SK-N-SH treated with all-trans-retinoic acid at 6 μM for 48 hours (cell line): Measurements from ENCODE around the gene NUDT15.

Source experiments
- BACH2 ChIP-seq: fragments of 250-450 bp; sonication (Bioruptor Pico); IDR thresholded peaks from 2 replicates; pipeline ENCODE4 v1.9.0; 2021; ENCODE audit warnings: mild to moderate bottlenecking, borderline replicate concordance
- OSR1 ChIP-seq: fragments of 250-450 bp; sonication (Bioruptor Pico); IDR thresholded peaks from 2 replicates; pipeline ENCODE4 v1.8.0; 2022; ENCODE audit warnings: moderate library complexity, mild to moderate bottlenecking, inconsistent platforms
- PATZ1 ChIP-seq: fragments of 250-450 bp; sonication (Bioruptor Pico); IDR thresholded peaks from 2 replicates; pipeline ENCODE4 v1.8.0; 2020; ENCODE audit warnings: mild to moderate bottlenecking, moderate library complexity, borderline replicate concordance
- PPARA ChIP-seq: fragments of 250-450 bp; sonication (Bioruptor Pico); IDR thresholded peaks from 2 replicates; pipeline ENCODE4 v1.5.0; 2020; ENCODE audit warnings: mild to moderate bottlenecking, borderline replicate concordance
- RARB ChIP-seq: fragments of 250-450 bp; sonication (Bioruptor Pico); IDR thresholded peaks from 2 replicates; pipeline ENCODE4 v1.8.0; 2021; ENCODE audit warnings: mild to moderate bottlenecking, moderate library complexity
- TCF4 ChIP-seq: fragments of 250-450 bp; sonication (Bioruptor Pico); IDR thresholded peaks from 2 replicates; pipeline ENCODE4 v1.8.0; 2021; ENCODE audit warnings: mild to moderate bottlenecking, moderate library complexity, borderline replicate concordance
- ZFP3 ChIP-seq: fragments of 250-450 bp; sonication (Bioruptor Pico); IDR thresholded peaks from 2 replicates; pipeline ENCODE4 v1.5.0; 2020; ENCODE audit warnings: mild to moderate bottlenecking, moderate library complexity
- ZNF70 ChIP-seq: fragments of 450-650 bp; formaldehyde crosslinking; IDR thresholded peaks from 2 replicates; pipeline ENCODE4 v1.5.0; 2020; ENCODE audit warnings: mild to moderate bottlenecking, moderate library complexity
- TF ChIP-seq, protein P1 (sequence below): fragments of 250-450 bp; sonication (Bioruptor Pico); IDR thresholded peaks from 2 replicates; pipeline ENCODE4 v1.5.0; 2020; ENCODE audit warnings: mild to moderate bottlenecking, moderate library complexity

DNA sequence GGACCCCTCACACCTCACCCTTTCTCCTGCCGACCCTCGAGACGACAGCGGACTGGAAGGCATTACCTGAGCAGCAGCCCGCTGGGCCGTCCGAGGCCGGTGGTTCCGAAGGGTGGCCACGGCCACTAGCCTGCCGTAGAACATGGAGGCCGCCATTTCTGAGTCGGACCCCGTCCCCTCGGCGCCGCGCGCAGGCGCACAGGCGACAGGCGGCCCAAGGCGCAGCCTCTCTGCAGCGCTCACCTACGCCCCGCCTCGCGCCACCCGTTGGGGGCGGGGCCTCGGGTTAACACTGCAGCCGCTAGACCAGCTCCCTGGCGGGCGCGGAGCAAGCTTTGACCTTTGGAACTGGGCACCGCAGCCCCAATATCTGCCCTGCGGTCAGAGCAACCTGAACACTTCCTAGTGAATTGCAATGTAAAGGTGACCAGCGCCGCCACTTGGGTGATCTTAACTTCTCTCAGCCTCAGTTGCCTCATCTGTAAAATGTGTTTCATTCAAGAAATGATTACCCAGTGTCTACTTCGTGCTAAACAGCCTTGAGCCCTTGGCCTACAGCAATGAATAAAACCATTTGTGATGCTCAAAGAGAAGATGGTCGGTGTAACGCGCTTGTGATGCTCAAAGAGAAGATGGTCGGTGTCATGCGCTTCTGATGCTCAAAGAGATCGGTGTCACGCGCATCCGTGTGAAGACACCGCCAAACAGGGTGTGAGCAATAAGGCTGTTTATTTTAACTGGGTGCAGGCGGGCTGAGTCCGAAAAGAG lies 36.2 kb upstream of the NUDT15 start, which contains the start of gene SUCLA2:
- TF ChIP-seq PATZ1 (CRISPR knock-in tag) (no peak), PPARA (CRISPR knock-in tag) (no peak), ZFP3 (no peak), TCF4 (CRISPR knock-in tag) (no peak), OSR1 (no peak), RARB (CRISPR knock-in tag) (no peak), ZNF70 (CRISPR knock-in tag) (no peak), BACH2 (CRISPR knock-in tag) (no peak)
- TF ChIP-seq, protein P1, sequence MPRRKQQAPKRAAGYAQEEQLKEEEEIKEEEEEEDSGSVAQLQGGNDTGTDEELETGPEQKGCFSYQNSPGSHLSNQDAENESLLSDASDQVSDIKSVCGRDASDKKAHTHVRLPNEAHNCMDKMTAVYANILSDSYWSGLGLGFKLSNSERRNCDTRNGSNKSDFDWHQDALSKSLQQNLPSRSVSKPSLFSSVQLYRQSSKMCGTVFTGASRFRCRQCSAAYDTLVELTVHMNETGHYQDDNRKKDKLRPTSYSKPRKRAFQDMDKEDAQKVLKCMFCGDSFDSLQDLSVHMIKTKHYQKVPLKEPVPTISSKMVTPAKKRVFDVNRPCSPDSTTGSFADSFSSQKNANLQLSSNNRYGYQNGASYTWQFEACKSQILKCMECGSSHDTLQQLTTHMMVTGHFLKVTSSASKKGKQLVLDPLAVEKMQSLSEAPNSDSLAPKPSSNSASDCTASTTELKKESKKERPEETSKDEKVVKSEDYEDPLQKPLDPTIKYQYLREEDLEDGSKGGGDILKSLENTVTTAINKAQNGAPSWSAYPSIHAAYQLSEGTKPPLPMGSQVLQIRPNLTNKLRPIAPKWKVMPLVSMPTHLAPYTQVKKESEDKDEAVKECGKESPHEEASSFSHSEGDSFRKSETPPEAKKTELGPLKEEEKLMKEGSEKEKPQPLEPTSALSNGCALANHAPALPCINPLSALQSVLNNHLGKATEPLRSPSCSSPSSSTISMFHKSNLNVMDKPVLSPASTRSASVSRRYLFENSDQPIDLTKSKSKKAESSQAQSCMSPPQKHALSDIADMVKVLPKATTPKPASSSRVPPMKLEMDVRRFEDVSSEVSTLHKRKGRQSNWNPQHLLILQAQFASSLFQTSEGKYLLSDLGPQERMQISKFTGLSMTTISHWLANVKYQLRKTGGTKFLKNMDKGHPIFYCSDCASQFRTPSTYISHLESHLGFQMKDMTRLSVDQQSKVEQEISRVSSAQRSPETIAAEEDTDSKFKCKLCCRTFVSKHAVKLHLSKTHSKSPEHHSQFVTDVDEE (CRISPR knock-in tag): no peak
